SU-DHL-6 (cell line): ENCODE results near the gene SMARCA1.

Source experiments
- EZH2phosphoT487 ChIP-seq: fragments of 200-600 bp; sonication (generic), shearing (Covaris generic); conservative IDR thresholded peaks from 2 replicates; pipeline ENCODE4 v1.6.1; 2018; ENCODE audit warnings: mild to moderate bottlenecking, antibody characterized with exemption, low read length, moderate library complexity, mixed read lengths
- TF ChIP-seq, protein P1 (sequence below): fragments of 200-600 bp; sonication (generic); IDR thresholded peaks from one replicate; pipeline ENCODE4 v1.5.1; 2017; ENCODE audit warnings: antibody characterized with exemption, mild to moderate bottlenecking, low read length, moderate library complexity; ENCODE audit not compliant: insufficient read depth, poor library complexity, severe bottlenecking

DNA sequence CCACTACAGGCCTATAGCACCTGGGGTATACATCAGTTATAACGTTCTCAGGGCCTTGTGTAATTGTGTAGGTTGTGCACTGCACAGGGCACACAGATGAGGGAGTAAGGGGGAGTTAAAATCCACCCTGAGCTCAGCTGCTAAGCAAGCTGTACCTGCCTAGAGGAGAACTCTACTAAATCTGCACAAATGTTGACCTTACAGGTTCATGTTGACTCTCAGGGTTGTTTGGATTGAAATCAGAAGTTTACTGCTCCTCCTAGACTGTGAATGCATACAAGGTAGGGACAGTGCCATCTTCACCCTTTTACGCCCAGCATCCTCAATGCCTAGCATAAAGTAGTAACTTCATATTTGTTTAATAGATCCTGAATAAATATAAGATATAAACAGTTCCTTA, 89.8 kb downstream of the SMARCA1 start:
- TF ChIP-seq, protein P1, sequence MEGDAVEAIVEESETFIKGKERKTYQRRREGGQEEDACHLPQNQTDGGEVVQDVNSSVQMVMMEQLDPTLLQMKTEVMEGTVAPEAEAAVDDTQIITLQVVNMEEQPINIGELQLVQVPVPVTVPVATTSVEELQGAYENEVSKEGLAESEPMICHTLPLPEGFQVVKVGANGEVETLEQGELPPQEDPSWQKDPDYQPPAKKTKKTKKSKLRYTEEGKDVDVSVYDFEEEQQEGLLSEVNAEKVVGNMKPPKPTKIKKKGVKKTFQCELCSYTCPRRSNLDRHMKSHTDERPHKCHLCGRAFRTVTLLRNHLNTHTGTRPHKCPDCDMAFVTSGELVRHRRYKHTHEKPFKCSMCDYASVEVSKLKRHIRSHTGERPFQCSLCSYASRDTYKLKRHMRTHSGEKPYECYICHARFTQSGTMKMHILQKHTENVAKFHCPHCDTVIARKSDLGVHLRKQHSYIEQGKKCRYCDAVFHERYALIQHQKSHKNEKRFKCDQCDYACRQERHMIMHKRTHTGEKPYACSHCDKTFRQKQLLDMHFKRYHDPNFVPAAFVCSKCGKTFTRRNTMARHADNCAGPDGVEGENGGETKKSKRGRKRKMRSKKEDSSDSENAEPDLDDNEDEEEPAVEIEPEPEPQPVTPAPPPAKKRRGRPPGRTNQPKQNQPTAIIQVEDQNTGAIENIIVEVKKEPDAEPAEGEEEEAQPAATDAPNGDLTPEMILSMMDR = no peak
- TF ChIP-seq EZH2phosphoT487 = no peak
